A673 (cell line): Measurements from ENCODE around the gene MATN1.

ENCODE experiments used
- CTCF ChIP-seq: fragments of 300-800, 200-600 bp; sonication (generic); conservative IDR thresholded peaks from 2 replicates; pipeline ENCODE4 v1.5.1; 2017; ENCODE audit warnings: low read depth, mild to moderate bottlenecking, antibody characterized with exemption, low read length, moderate library complexity, mixed read lengths
- EZH2 ChIP-seq: fragments of 200-600 bp; sonication (generic); IDR thresholded peaks from 2 replicates; pipeline ENCODE4 v1.6.1; 2017; ENCODE audit warnings: borderline replicate concordance, low read depth, mild to moderate bottlenecking, mixed read lengths, antibody characterized with exemption, low read length; ENCODE audit not compliant: poor library complexity, severe bottlenecking

GRCh38 chr1:30753118-30753517, 29.7 kb upstream of the MATN1 start:
- TF ChIP-seq CTCF (no peak), EZH2 (no peak)
